NCI-H1105 treated with DMSO at 0.1 percent for 48 hours (cell line): ENCODE measurements around the gene EXPH5.

Experiments used
- DNase-seq: peaks from one replicate; lab custom pipeline; 2025; lab: John Stamatoyannopoulos, UW

Gene EXPH5

DNA sequence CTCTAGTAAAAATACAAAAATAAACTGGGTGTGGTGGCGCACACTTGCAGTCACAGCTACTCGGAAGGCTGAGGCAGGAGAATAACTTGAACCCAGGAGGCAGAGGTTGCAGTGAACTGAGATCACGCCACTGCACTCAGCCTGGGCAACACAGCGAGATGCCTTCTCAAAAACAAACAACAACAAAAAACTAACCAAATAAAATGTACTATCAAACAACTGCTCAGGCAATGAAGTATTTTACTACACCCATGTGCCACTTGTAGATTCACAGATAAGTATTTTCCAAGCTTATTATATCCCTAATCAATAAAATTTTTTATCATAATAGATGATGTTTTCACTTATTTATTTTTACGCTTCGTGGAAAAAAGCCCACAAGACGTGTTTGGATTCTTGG is 127.2 kb downstream of the EXPH5 start:
- no peak for DNase-seq
